Brain microvascular endothelial cell (primary cell): ENCODE measurements around the gene PLXNA2.

ENCODE experiments used
- DNase-seq: peaks from one replicate; pipeline ENCODE4 v3.0.0-alpha.2; 2020
- H3K27ac ChIP-seq: fragments of 250-450 bp; sonication (Bioruptor Pico); 2 replicates; pipeline ENCODE4 v1.5.1; 2020; ENCODE audit warnings: mild to moderate bottlenecking, moderate library complexity
- H3K27me3 ChIP-seq: fragments of 250-450 bp; sonication (Bioruptor Pico); replicated peaks from 2 replicates; pipeline ENCODE4 v1.5.1; 2020; ENCODE audit warnings: mild to moderate bottlenecking
- H3K36me3 ChIP-seq: fragments of 250-450 bp; sonication (Bioruptor Pico); replicated peaks from 2 replicates; pipeline ENCODE4 v1.5.1; 2020; ENCODE audit warnings: mild to moderate bottlenecking
- H3K4me3 ChIP-seq: 2 replicates; pipeline ENCODE4 v1.5.1; 2011; ENCODE audit warnings: low read depth, mild to moderate bottlenecking, control low read depth, low read length, moderate library complexity
- in situ Hi-C: cut with HindIII; loops from 2 replicates; pipeline ENCODE4 v1.10.0; 2017; ENCODE audit warnings: low sequenced_read_pairs, low pct_ligation_motif_present
- TF ChIP-seq, protein P1 (sequence below): IDR thresholded peaks from 2 replicates; pipeline ENCODE4 v1.5.1; 2011; ENCODE audit warnings: low read depth, mild to moderate bottlenecking, moderate library complexity, low read length, control low read depth, inconsistent platforms; ENCODE audit errors: missing control alignments

The PLXNA2 gene

DNA sequence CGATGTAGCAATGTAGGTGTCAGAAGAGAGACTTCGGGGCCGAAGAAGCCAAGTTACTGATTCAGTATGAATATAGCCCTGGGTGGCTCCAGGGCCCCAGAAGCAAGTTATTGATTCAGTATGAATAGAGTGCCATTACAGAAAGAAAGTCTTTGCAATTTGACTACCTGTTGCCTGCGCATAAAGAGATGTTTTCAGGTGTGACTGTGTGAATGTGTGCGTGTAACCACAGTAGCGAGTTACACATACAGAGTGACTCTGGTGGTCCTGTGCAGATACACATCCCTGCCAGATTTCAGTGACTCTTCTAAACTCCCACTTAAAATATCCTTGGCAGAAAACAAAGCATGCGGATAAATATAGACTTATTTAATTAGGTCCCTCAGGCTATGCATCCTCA lies 190.5 kb downstream of the PLXNA2 start:
- TF ChIP-seq, protein P1, sequence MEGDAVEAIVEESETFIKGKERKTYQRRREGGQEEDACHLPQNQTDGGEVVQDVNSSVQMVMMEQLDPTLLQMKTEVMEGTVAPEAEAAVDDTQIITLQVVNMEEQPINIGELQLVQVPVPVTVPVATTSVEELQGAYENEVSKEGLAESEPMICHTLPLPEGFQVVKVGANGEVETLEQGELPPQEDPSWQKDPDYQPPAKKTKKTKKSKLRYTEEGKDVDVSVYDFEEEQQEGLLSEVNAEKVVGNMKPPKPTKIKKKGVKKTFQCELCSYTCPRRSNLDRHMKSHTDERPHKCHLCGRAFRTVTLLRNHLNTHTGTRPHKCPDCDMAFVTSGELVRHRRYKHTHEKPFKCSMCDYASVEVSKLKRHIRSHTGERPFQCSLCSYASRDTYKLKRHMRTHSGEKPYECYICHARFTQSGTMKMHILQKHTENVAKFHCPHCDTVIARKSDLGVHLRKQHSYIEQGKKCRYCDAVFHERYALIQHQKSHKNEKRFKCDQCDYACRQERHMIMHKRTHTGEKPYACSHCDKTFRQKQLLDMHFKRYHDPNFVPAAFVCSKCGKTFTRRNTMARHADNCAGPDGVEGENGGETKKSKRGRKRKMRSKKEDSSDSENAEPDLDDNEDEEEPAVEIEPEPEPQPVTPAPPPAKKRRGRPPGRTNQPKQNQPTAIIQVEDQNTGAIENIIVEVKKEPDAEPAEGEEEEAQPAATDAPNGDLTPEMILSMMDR = no peak
- no peak overlapping the region for H3K4me3 ChIP-seq
- DNase-seq = no peak
- no peaks in the 10 kb centered on the region for H3K27me3 ChIP-seq
- in situ Hi-C loops = no loop called here
- H3K36me3 ChIP-seq = peaks cover 33% of the 10 kb centered on the region
- no peak overlapping the region for H3K27ac ChIP-seq

- H3K27ac ChIP-seq = no peak overlapping the region
- no peaks in the 10 kb centered on the region for H3K27me3 ChIP-seq
- in situ Hi-C loops = no loop called here
- TF ChIP-seq, protein P1 = no peak
- no peak for DNase-seq
- H3K4me3 ChIP-seq = no peak overlapping the region
- H3K36me3 ChIP-seq = peaks cover 31% of the 10 kb centered on the region
These were observed 191.2 kb downstream of the PLXNA2 start for GRCh38 chr1:208052926-208053407.

- TF ChIP-seq, protein P1 = no peak
- DNase-seq = no peak
- H3K36me3 ChIP-seq = peaks cover 27% of the 10 kb centered on the region
- in situ Hi-C loops = no loop called here
- no peak overlapping the region for H3K4me3 ChIP-seq
- H3K27ac ChIP-seq = no peak overlapping the region
- no peaks in the 10 kb centered on the region for H3K27me3 ChIP-seq
These were observed 192.0 kb downstream of the PLXNA2 start for GRCh38 chr1:208052135-208052534.

GRCh38 chr1:208051651-208052050 lies 192.5 kb downstream of the PLXNA2 start:
- Histone ChIP-seq H3K4me3 (no peak overlapping the region), H3K27me3 (no peaks in the 10 kb centered on the region), H3K36me3 (peaks cover 27% of the 10 kb centered on the region), H3K27ac (no peak overlapping the region)
- TF ChIP-seq, protein P1 = no peak
- DNase-seq = no peak
- in situ Hi-C loops = no loop called here

GRCh38 chr1:208048904-208049303 lies 195.3 kb downstream of the PLXNA2 start:
- no peak overlapping the region for H3K4me3 ChIP-seq
- H3K27me3 ChIP-seq = no peaks in the 10 kb centered on the region
- no peak overlapping the region for H3K27ac ChIP-seq
- H3K36me3 ChIP-seq = peaks cover 33% of the 10 kb centered on the region
- in situ Hi-C loops = no loop called here
- no peak for DNase-seq
- TF ChIP-seq, protein P1 = no peak

GRCh38 chr1:208047975-208048374 lies 196.2 kb downstream of the PLXNA2 start:
- Histone ChIP-seq H3K27ac (no peak overlapping the region), H3K36me3 (peaks cover 35% of the 10 kb centered on the region), H3K27me3 (no peaks in the 10 kb centered on the region), H3K4me3 (no peak overlapping the region)
- DNase-seq = no peak
- TF ChIP-seq, protein P1 = no peak
- in situ Hi-C loops = no loop called here
